ENCODE results near the gene C12orf50.

Gene C12orf50

GRCh38 chr12:87930627-87931026 is 98.6 kb downstream of the C12orf50 start:
- Histone ChIP-seq H3K9me3 (ENCODE audit: control insufficient read depth, insufficient read depth, low read depth, low read length) (no peaks in the 10 kb centered on the region), H3K4me3 (ENCODE audit: low read depth, low read length) (no peak overlapping the region), H3K4me1 (ENCODE audit: control insufficient read depth, insufficient read depth, low read length) (no peaks in the 10 kb centered on the region), H3K36me3 (ENCODE audit: control insufficient read depth in 2 of 2, insufficient read depth in 1 of 2, low read length in 2 of 2) (no peaks in the 10 kb centered on the region), H3K27ac (ENCODE audit: extremely low read depth, low read depth, low read length) (no peak overlapping the region)
- no peak for TF ChIP-seq ZNF157 (tag by site-specific recombination; IDR thresholded peaks at IDR 0.05)
- no peak for TF ChIP-seq FEZF1 (tag by site-specific recombination; IDR thresholded peaks at IDR 0.05)
- TF ChIP-seq OVOL3 (tag by site-specific recombination; IDR thresholded peaks at IDR 0.05) = no peak
- TF ChIP-seq ZNF692 (tag by site-specific recombination; IDR thresholded peaks at IDR 0.05) = no peak
- TF ChIP-seq ZNF26 (tag by site-specific recombination; IDR thresholded peaks at IDR 0.05) = no peak
- TF ChIP-seq KLF8 (tag by site-specific recombination; IDR thresholded peaks at IDR 0.05) = no peak
- TF ChIP-seq ZNF423 (tag by site-specific recombination; IDR thresholded peaks at IDR 0.05) = no peak
- TF ChIP-seq ELK4 (IDR thresholded peaks at IDR 0.05; ENCODE audit: borderline replicate concordance, low read depth, low read length) = no peak
- TF ChIP-seq ZNF362 (tag by site-specific recombination; IDR thresholded peaks at IDR 0.05) = no peak
- TF ChIP-seq ZNF530 (tag by site-specific recombination; IDR thresholded peaks at IDR 0.05; ENCODE audit: low read depth) = no peak
- TF ChIP-seq ZNF223 (tag by site-specific recombination; IDR thresholded peaks at IDR 0.05) = no peak
- TF ChIP-seq ZSCAN16 (tag by site-specific recombination; IDR thresholded peaks at IDR 0.05) = no peak
- no peak for TF ChIP-seq SP2 (tag by site-specific recombination; IDR thresholded peaks at IDR 0.05)
- no peak for TF ChIP-seq ZNF121 (tag by site-specific recombination; IDR thresholded peaks at IDR 0.05)
- POLR2A ChIA-PET = no interaction called here
- CTCF ChIA-PET = no interaction called here
